HG03196 (cell line): ENCODE measurements around the gene AAR2.

ENCODE experiments used
- ATAC-seq: cut with Tn5 transposase; IDR thresholded peaks from one replicate; pipeline ENCODE4 v1.9.1; 2021; ENCODE audit not compliant: unreplicated experiment

AAR2 gene, protein sequence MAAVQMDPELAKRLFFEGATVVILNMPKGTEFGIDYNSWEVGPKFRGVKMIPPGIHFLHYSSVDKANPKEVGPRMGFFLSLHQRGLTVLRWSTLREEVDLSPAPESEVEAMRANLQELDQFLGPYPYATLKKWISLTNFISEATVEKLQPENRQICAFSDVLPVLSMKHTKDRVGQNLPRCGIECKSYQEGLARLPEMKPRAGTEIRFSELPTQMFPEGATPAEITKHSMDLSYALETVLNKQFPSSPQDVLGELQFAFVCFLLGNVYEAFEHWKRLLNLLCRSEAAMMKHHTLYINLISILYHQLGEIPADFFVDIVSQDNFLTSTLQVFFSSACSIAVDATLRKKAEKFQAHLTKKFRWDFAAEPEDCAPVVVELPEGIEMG

DNA sequence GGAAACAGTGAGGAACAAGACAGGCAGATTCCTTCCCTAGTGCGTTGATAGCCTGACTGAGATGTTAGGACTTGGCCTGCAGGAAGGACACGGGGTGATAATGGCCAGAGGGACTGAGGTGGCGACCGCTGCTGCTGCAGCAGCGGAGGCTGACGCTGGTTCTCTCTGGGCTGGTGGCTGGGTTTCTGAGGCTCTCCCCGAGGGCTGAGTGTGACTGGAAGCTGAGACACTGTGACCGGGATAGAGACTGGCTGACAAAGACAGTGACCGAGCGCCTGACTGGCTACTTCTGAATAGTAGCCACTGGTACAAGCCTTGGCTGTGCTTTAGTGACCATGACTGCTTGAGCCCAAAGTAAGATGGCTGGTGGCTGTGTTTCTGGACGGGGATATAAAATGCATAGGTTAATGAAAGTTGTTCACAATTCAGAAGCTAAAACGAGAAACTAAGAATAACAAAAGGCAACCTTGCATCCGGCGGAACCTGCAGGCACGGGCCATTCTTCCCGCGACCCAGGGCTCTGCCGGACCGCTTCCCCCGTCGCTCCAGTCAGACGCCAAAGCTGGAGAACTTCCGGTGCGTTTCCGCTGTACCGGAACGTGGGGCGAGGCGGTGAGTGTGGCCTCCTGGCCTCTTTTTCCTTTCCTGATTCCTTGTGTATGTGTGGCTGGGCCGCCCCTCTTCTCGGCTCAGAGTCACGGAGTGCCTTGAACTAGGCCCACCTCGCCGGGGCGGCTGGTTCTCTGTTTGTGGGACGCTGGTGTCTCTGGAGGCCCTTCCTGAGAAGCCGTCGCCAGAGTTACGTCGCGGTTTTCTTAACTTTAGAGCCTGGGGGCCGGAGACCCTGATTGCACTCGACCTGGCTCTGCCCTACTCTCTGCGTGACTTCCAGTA lies at the start of gene AAR2:
Gene AAR2, plus strand, starts transcription at position 587 of the 894 bp plus-strand sequence. CDS start 3,391 bp downstream, outside the sequence.
- peak; percentile 73 for ATAC-seq

DNA sequence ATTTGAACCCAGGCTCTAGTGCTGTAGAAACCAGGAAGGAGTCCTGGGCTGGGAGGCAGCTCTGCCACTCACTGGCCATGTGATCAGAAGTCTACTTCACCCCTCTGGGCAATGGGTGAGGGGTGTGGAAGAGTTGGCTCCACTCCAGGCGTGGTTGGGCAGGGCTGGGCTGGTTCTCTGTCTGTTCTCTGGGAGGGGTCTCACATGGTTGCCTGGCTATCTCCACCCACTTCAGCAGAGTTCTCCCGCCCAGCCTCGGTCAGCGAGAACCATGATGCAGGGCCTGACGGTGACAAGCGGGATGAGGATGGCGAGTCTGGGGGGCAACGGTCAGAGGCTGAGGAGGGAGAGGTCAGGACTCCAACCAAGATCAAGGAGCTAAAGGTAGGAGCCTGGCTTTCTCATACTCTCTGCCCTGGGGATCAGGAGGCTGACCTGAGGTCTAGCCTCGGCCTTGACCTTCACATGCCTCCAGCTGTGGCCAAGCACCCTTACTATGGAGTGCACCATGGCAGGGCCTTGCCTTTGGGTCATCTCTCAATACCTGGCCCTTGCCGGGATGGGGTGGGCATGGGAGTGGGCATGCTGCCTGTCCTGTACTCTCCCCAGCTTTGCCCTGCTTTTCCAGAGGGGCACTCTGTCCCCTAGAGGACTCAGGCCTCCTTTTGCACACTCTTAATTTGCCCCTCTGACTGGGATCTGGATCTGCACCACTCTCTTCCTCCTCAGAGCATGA lies 42.1 kb upstream of the AAR2 start:
- ATAC-seq: no peak

DNA sequence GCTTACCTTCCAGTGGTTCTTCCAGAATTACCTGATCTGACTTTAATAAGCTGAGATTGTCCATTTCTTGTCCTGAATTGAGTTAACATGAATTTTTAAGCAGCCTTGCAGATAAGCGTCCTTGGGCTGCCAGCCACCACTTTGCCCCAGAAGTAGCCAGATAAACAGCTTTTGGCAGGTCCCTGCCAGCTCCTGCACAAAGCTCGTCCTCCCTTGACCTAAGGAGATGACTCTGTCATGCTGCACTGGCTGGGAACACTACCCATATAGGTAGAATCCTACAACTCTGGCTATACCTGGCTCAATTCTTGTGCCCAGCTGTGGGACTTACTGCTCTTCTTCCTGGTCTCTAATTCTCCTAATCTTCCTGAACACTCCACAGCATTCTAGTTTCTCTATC lies 39.6 kb upstream of the AAR2 start:
- ATAC-seq: no peak

DNA sequence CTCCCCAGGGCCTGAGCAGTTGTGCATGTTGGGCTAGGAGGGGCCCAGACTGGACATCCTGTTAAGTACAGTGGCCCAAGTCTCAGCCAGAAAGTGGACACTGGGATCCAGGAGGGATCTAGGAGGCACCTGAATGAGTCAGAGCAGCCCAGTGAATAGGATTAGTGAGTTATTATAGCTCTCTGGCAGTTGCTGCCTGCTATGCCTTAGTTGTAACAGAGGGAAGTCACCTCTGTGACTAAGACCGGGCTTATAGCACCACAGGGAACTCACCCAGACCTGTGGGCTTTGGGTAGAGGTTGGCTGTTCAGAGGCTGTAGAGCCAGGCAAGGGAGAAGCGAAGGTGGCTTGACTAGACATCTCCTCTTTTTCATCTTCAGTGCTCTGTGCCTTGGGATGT lies 39.0 kb upstream of the AAR2 start:
- no peak for ATAC-seq

DNA sequence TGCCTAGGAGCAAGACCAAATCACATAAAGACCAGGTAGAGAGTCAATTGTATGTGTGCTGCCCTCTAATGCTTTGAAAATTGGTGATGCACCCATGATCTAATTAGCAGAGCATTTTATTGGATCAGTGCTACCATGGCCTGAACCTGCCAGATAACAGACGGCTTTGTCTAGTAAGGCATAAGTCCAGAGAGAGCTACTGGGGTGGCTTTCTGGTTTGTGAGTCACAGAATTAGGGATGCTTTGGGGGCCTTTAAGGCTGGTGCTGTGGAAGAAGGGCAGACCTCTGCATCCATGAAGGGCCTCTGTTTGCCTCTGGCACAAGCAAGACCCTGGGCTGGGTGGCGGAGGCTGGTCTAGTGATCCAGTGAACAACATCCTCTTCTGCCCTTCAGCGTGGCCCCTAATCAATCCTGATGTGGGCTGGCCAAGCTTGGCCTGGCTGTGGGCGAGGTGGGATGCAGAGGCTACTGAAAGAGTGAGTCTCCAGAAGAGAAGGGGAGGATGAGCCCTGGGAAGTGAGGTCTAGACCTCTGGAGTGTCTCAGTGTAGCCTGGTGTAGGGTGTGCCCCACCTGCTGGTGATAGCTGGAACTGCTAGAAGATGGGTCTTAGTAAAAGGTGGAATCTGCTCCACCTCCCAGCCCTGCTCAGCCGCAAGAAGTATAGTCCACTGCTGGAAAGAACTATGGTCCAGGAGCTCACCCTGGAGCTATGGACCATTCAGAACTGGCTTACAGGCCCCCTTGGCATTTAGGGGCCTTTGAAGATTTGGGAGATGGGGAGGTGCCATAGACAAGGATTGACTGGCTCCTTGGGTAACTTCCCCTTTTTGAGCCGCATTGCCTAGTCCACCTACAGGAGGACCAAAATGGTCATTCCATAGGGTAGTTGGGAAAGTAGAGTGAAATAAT lies 36.7 kb upstream of the AAR2 start:
- ATAC-seq: no peak

DNA sequence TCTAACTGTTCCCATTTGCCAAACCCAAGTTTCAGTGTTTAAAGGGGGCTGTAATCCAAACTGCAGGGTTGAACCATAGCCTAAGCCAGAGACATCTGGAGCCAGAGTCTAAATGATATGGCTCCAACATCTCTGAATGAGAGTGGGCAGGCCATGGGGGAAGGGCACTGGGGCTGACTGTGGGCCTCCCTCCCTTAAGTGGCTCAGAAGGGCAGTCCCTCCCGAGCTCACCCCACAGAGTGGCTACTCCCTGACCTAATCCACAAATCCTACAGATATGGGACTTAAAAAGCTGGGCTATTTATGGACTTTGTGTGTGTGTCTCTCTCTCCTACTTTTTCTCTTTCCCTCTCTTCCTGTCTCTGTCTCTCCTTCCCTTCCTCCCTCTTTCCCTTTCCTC lies 35.8 kb upstream of the AAR2 start:
- no peak for ATAC-seq

DNA sequence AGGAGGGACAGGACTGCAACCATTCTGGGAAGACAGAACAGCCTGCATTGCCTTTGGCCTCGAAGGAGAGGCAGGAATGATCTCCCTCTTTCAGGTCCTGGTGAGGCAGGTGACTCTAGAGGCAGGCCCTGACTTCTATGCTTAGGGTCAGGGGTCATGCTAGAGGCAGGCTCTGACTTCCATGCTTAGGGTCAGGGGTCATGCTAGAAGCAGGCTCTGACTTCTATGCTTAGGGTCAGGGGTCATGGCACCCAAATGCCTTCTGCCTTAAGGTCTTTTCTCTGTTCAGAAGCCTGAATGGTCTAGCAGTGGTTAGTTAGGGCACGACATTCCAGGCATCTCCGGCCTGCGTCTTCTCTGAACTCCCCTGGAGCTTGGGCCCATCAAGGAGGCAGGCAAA lies 35.1 kb upstream of the AAR2 start:
- no peak for ATAC-seq

DNA sequence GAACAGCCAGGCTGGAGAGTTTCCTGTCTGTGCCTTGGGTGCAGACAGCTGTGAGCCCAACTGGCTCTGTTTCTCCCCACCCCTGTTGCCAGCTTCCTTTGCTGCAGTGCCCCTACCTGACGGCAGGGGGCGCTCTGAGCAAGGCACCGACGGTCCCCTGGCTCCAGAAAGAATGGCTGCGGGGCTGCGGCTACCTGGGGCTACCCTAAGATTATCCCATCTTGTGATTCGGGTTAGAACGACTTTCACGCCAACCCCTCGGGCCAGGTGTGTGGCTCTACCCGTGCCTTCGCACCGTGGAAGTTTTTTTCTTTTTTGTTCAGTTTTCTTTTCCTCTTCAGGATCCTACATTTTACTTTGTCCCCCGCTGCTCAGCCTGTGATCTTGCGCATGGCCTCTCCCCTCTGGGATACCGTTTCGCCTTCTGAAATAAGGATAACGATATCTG lies 33.4 kb upstream of the AAR2 start:
- no peak for ATAC-seq

DNA sequence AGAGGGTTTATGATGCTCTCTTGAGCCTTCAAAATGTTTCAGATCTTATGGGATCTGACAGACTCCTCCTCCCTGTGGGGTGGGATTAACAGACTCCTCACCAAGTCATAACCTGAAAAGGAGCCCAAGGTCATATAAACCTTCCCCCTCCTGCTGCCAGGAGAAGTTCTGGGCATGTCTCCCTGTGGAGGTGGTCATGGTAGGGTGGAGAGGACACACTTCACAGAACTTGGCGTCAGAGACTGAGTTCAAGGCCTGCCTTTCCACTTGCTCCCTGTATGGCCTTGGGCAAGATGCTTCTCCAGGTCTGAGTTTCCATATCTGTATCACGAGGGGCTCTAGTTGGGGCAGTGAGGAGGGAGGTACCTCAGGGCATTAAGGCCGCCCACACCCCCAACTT lies 32.4 kb upstream of the AAR2 start:
- no peak for ATAC-seq

DNA sequence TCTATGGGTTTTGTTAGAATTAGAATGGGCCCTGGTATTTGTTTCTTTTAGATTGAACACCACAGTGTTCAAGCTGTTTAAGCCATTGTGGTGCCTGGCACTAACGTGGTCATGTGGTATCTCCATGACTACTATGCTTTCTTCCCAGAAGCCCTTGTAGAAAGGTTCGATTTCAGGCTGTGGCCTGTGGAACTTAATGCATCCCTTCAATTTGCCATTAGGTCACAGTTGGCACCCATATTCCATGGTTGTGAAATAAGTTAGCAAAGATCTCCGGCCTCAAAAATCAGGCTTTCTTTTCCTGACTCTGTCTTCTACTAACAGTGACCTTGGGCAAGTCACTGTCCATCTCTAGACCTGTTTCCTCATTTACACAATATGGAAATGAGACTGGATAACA lies 31.3 kb upstream of the AAR2 start:
- ATAC-seq: no peak

DNA sequence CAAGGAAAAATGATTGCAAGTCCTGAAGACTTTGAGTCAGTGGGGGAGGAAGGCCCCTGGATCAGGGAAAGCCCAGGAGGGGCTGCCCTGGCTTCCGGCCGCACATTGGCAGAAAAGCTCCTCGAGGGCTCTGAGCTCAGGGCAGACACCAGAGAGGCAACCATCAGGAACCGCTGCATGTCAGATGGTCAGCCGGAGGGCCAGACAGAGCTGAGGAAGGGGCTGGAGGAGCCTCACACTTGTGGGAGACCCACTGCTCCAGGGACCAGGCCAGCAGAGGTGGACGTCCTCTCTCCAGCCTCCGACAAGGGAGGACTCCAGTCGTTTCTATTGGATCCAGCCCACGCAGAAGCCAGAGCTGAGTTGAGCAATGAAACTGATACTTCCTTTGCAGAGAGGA lies 30.2 kb upstream of the AAR2 start:
- no peak for ATAC-seq

DNA sequence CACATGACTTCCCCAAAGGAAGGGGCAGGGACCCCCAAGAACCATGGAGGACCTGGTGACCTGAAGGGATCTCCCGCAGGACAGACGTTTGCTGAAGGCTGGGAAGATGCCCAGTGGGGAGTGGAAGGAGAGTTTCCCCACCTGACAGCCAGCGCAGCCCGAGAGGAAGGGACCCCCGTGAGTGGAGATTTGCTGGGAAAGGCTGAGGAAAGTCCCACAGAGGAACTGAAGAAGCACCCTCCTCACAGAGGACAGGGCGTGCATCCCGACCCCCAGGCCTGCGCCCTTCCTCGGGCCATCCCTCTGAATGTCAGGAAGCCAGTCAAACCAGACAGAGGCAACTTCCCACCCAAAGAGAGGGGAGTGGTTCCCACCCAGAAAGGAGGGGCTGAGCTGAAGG lies 29.6 kb upstream of the AAR2 start:
- no peak for ATAC-seq

DNA sequence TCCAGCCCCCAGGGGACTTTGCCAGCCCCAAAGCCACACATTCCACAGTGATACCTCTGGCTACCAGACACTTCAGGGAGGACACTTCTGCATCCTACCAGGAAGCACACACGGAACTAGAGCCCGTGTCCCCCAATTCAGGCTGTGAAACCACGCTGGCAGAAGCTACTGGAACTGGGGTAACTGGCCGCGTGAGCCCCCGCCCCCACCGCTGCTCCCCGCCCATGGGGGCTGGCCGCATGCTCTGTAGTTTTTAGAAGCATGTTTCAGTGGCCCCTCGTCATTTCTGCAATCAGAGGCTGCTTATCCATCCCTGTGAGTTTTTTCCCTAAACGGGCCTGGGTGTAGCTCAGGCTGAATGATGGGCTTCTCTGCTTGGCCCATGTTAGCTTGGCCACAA lies 28.7 kb upstream of the AAR2 start:
- ATAC-seq: no peak

DNA sequence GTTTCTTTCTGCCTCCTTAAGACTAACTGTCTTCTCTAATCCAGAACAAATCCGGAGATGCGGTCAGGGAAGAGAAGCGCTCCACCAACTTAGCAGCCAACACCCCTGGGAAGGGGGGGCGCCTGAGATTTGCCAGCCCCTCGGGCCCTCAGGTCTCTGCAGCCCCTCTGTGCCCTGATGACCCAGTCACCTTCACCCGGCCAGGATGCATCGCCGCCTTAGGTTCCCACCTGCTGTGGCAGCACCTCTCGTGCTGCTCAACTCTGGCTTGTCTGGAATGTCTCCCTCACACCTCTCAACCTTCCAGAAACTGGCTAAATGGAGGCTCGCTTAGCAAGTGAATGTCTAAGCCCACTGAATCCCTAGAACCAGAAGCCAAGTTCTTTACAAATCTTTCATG lies 28.0 kb upstream of the AAR2 start:
- no peak for ATAC-seq

DNA sequence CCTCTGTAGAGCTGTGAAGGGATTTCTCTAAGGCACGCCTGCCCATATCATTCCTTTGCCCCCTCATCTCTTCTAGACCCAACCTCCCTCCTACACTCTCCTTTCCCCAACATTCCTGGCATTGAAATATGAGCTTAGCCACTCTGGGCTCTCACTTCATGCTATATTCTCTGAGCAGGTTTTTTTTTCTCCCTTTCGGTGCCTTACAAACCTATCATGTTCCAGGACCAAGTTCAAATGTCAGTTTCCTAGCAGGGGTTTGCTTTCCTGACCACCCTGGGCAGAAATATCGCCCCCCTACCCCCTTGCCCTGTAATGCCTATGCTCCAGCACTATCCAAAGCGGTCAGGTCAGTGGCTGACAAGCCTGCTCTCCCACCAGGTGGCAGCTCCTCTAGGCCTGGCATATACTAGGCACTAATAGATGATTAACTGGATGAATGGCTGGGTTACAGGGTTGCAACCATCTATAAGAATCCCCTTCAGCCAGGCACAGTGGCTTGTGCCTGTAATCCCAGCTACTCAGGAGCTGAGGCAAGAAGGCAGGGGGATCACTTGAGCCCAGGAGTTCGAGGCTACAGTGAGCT lies 25.7 kb upstream of the AAR2 start:
- no peak for ATAC-seq

DNA sequence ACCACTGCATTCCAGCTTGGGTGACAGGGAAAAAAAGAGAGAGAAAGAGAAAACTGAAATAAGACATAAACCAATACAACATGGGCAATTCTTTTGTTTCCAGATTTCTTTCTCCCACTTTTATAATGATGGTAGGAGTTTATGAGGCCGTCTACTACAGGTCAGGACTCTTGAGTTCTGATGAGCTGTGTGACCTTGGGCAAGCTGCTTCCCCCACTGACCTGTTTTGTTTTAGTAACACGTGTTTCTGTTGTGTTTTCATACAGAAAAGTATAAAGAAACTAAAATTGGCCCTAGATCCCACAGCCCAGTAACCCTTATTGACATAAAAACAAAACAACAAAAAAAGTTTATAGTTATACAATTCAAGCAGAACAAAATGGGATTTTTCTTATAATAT lies 22.9 kb upstream of the AAR2 start:
- ATAC-seq: no peak

DNA sequence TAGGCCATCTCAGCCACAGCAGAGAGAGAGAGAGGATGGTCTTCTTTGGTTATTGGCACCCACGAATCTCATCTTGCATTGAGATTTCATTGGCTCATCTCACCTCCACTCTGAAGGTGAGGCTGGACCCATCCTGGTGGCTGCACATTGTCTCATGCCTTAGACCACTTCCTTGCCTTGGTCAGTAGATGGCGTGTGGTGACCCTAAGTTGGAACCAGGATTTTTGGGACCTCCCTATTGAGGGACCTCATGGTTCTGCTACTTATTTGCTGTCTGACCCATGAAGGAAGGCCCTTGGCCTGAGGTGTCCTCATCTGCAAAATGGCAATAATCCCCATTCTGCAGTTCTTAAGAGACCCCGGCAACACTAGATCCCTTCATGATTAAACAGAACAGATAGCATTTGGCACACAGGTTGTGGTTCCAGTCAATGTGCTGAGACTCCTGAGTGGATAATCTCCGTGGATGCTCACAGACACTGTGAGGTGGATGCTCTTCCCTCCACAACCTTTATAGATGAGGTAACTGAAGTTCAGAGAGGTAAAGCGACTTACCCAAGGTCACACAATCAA lies 21.5 kb upstream of the AAR2 start:
- no peak for ATAC-seq

DNA sequence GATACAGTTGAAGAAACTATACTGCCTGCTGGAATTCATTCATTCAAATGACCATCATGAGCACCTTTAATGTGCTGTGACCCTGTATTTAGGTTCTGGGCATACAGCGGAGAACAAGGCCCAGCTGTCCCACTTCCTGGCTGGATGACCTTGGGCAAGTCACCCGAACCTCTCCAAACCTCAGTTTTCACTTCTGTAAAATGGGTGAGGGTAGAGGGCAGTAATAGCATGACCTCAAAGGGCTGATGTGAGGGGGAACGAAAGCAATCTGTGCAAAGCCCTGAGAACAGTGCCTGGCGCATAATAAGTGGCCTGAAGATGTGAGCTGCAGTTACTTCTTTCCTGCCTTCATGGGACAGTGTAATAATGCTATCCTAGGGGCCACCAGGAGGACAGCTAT lies 20.5 kb upstream of the AAR2 start:
- no peak for ATAC-seq

DNA sequence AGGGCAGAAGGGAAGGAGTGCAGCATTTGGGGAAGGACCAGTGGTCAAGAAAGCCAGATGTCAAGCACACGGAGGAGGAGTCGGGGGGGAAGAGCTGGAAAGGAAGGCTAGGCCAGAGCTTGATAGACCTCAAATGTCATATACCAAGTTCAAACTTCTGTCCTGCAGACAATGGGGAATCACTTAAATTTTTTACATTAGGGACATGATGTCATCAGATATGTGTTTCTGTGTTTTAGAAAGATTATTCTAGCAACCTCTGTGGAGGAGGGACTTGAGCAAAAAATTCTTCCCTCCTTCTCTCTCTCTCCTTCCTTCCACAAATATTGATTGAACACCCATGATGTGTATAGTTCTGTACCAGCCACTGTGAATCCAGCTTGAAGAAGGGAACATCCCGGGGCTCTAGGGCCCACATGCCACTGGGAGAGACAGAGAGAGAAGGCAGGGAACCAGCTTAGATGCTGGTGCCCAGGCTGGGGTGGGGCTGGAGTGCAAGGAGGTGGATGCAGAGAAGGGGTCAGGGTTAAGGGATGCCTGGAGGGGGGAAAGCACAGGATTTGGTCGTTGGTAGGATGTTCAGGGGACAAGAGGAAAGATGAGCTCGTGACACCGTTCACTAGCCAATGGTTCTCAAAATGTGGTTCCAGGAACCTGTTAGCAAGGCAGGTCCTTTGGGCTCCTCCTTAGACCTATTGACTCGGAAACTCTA lies 19.8 kb upstream of the AAR2 start:
- ATAC-seq: no peak
